ENCODE measurements around the gene CHCHD6. TPM values are rescaled to one million over a fixed set of nuclear protein-coding genes. Genes with fewer than 3 reads are reported as not detected.

Gene CHCHD6
- total and polyA plus RNA-seq, 2 experiments from 2014 or later, result 15.8 to 21.4 TPM

GRCh38 chr3:126816298-126816697, 112.3 kb downstream of the CHCHD6 start:
- Histone ChIP-seq H3F3A (ENCODE audit: insufficient read depth) (peaks cover 10% of the 10 kb centered on the region), H3K27ac (no peak overlapping the region), H4K20me1 (ENCODE audit: insufficient read depth) (no peaks in the 10 kb centered on the region), H3K4me1 (ENCODE audit: insufficient read depth) (peaks cover 17% of the 10 kb centered on the region), H3K79me2 (ENCODE audit: insufficient read depth) (no peaks in the 10 kb centered on the region), H2AFZ (no peak overlapping the region), H3K4me3 (no peak overlapping the region), H3K36me3 (ENCODE audit: low read depth) (no peaks in the 10 kb centered on the region), H3K9me2 (ENCODE audit: insufficient read depth) (no peaks in the 10 kb centered on the region), H3K9ac (no peak overlapping the region), H3K9me3 (ENCODE audit: low read depth) (no peaks in the 10 kb centered on the region), H3K27me3 (replicated peaks; ENCODE audit: insufficient read depth) (no peaks in the 10 kb centered on the region), H3K4me2 (ENCODE audit: unreplicated experiment) (no peak overlapping the region)
- in situ Hi-C loops (cut with MboI), result no loop called here
- TF ChIP-seq EZH2 (IDR thresholded peaks at IDR 0.05; ENCODE audit: insufficient read depth, poor library complexity, severe bottlenecking) (no peak), EZH2phosphoT487 (IDR thresholded peaks at IDR 0.05; ENCODE audit: insufficient read depth, low read depth) (no peak)
- DNase-seq, result no peak
- 84 to 89% methylated on average over 6 of the region's 6 CpGs for WGBS, 2 experiments (ENCODE audit: low coverage in 1 of 2, low lambda C conversion rate in 2 of 2, missing lambda C conversion rate in 2 of 2)

- peak; percentile 28 for DNase-seq
- no peaks in the 10 kb centered on the region for H3K9me3 ChIP-seq (ENCODE audit: low read depth)
- peaks cover 9% of the 10 kb centered on the region for H3K4me1 ChIP-seq (ENCODE audit: insufficient read depth)
- in situ Hi-C loops (cut with MboI), result no loop called here
- no peak overlapping the region for H3K4me2 ChIP-seq (ENCODE audit: unreplicated experiment)
- H3K27ac ChIP-seq, result no peak overlapping the region
- no peak overlapping the region for H3K4me3 ChIP-seq
- WGBS, 2 experiments (ENCODE audit: low coverage in 1 of 2, low lambda C conversion rate in 2 of 2, missing lambda C conversion rate in 2 of 2), result 48 to 52% methylated on average over 6 of the region's 6 CpGs
- no peaks in the 10 kb centered on the region for H4K20me1 ChIP-seq (ENCODE audit: insufficient read depth)
- peaks cover under 1% of the 10 kb centered on the region; the same call in 1 of the 2 replicates for H3F3A ChIP-seq (ENCODE audit: insufficient read depth)
- H3K79me2 ChIP-seq (ENCODE audit: insufficient read depth), result no peaks in the 10 kb centered on the region
- H3K9me2 ChIP-seq (ENCODE audit: insufficient read depth), result no peaks in the 10 kb centered on the region
- no peak overlapping the region for H2AFZ ChIP-seq
- H3K36me3 ChIP-seq (ENCODE audit: low read depth), result no peaks in the 10 kb centered on the region
- H3K9ac ChIP-seq, result no peak overlapping the region
- no peaks in the 10 kb centered on the region for H3K27me3 ChIP-seq (replicated peaks; ENCODE audit: insufficient read depth)
- no peak for TF ChIP-seq EZH2phosphoT487 (IDR thresholded peaks at IDR 0.05; ENCODE audit: insufficient read depth, low read depth)
- no peak for TF ChIP-seq EZH2 (IDR thresholded peaks at IDR 0.05; ENCODE audit: insufficient read depth, poor library complexity, severe bottlenecking)
These were observed 113.1 kb downstream of the CHCHD6 start for GRCh38 chr3:126816986-126817777.

GRCh38 chr3:126817781-126818180, 113.7 kb downstream of the CHCHD6 start:
- 95 to 100% methylated on average over 1 of the region's 1 CpG for WGBS, 2 experiments (ENCODE audit: low coverage in 1 of 2, low lambda C conversion rate in 2 of 2, missing lambda C conversion rate in 2 of 2)
- no peak overlapping the region for H3K4me2 ChIP-seq (ENCODE audit: unreplicated experiment)
- H3K36me3 ChIP-seq (ENCODE audit: low read depth), result no peaks in the 10 kb centered on the region
- H3K27ac ChIP-seq, result no peak overlapping the region
- no peaks in the 10 kb centered on the region for H3K9me3 ChIP-seq (ENCODE audit: low read depth)
- no peak overlapping the region for H3K4me3 ChIP-seq
- H3K9me2 ChIP-seq (ENCODE audit: insufficient read depth), result no peaks in the 10 kb centered on the region
- no peak overlapping the region for H2AFZ ChIP-seq
- H3K27me3 ChIP-seq (replicated peaks; ENCODE audit: insufficient read depth), result no peaks in the 10 kb centered on the region
- H4K20me1 ChIP-seq (ENCODE audit: insufficient read depth), result no peaks in the 10 kb centered on the region
- no peaks in the 10 kb centered on the region for H3F3A ChIP-seq (ENCODE audit: insufficient read depth)
- peaks cover 2% of the 10 kb centered on the region; the same call in 1 of the 2 replicates for H3K79me2 ChIP-seq (ENCODE audit: insufficient read depth)
- no peak overlapping the region for H3K9ac ChIP-seq
- peaks cover 3% of the 10 kb centered on the region for H3K4me1 ChIP-seq (ENCODE audit: insufficient read depth)
- TF ChIP-seq EZH2phosphoT487 (IDR thresholded peaks at IDR 0.05; ENCODE audit: insufficient read depth, low read depth), result no peak
- no peak for TF ChIP-seq EZH2 (IDR thresholded peaks at IDR 0.05; ENCODE audit: insufficient read depth, poor library complexity, severe bottlenecking)
- DNase-seq, result no peak
- in situ Hi-C loops (cut with MboI), result no loop called here

GRCh38 chr3:126818400-126819095, 114.5 kb downstream of the CHCHD6 start:
- no peak overlapping the region for H2AFZ ChIP-seq
- no peaks in the 10 kb centered on the region for H3K9me3 ChIP-seq (ENCODE audit: low read depth)
- no peak overlapping the region for H3K9ac ChIP-seq
- 89% methylated on average over 8 of the region's 8 CpGs for WGBS, 2 experiments (ENCODE audit: low coverage in 1 of 2, low lambda C conversion rate in 2 of 2, missing lambda C conversion rate in 2 of 2)
- H3K27ac ChIP-seq, result no peak overlapping the region
- no peaks in the 10 kb centered on the region for H3K36me3 ChIP-seq (ENCODE audit: low read depth)
- H3K4me1 ChIP-seq (ENCODE audit: insufficient read depth), result no peaks in the 10 kb centered on the region
- H3K9me2 ChIP-seq (ENCODE audit: insufficient read depth), result no peaks in the 10 kb centered on the region
- H3K79me2 ChIP-seq (ENCODE audit: insufficient read depth), result peaks cover 3% of the 10 kb centered on the region; the same call in 1 of the 2 replicates
- H3K4me3 ChIP-seq, result no peak overlapping the region
- H3K27me3 ChIP-seq (replicated peaks; ENCODE audit: insufficient read depth), result no peaks in the 10 kb centered on the region
- H3K4me2 ChIP-seq (ENCODE audit: unreplicated experiment), result no peak overlapping the region
- H4K20me1 ChIP-seq (ENCODE audit: insufficient read depth), result no peaks in the 10 kb centered on the region
- H3F3A ChIP-seq (ENCODE audit: insufficient read depth), result no peaks in the 10 kb centered on the region
- TF ChIP-seq EZH2phosphoT487 (IDR thresholded peaks at IDR 0.05; ENCODE audit: insufficient read depth, low read depth) (no peak), EZH2 (IDR thresholded peaks at IDR 0.05; ENCODE audit: insufficient read depth, poor library complexity, severe bottlenecking) (no peak)
- no peak for DNase-seq
- in situ Hi-C loops (cut with MboI), result no loop called here
